SKM-1 treated with dmso at 0.1 percent for 144 hours (cell line): ENCODE measurements around the gene RTN4IP1.
"Not testable (repeated sequence)": the region's sequence is repeated elsewhere in the genome, so short reads cannot be mapped to it uniquely, and the experiment has no call there.

Experiments used
- DNase-seq: peaks from one replicate; lab custom pipeline; 2025; ENCODE audit not compliant: unreplicated experiment; lab: John Stamatoyannopoulos, UW

RTN4IP1 gene

GRCh38 chr6:106586815-106587415 lies 42.4 kb downstream of the RTN4IP1 start:
- no peak for DNase-seq

- DNase-seq, result no peak
Measured at GRCh38 chr6:106581468-106581867, 47.8 kb downstream of the RTN4IP1 start.

- no peak for DNase-seq
Measured at GRCh38 chr6:106579281-106579680, 50.0 kb downstream of the RTN4IP1 start.

GRCh38 chr6:106574741-106575458 lies 54.4 kb downstream of the RTN4IP1 start:
- no peak for DNase-seq

GRCh38 chr6:106572875-106573585 lies 56.3 kb downstream of the RTN4IP1 start:
- peak; percentile 34 for DNase-seq

- DNase-seq, result no peak
Measured at GRCh38 chr6:106572436-106572835, 56.9 kb downstream of the RTN4IP1 start.

- DNase-seq, result no peak
Measured at GRCh38 chr6:106569428-106569827, 59.9 kb downstream of the RTN4IP1 start.

- DNase-seq, result no peak
Measured at GRCh38 chr6:106568530-106568929, 60.8 kb downstream of the RTN4IP1 start.

- DNase-seq, result no peak
Measured at GRCh38 chr6:106564476-106564875, 64.8 kb downstream of the RTN4IP1 start.

GRCh38 chr6:106563614-106564013 lies 65.7 kb downstream of the RTN4IP1 start:
- no peak for DNase-seq

- DNase-seq, result no peak
Measured at GRCh38 chr6:106561686-106562405, 67.5 kb downstream of the RTN4IP1 start.

- no peak for DNase-seq
Measured at GRCh38 chr6:106560996-106561685, 68.2 kb downstream of the RTN4IP1 start.

- DNase-seq, result not testable (repeated sequence)
Measured at GRCh38 chr6:106559659-106560058, 69.6 kb downstream of the RTN4IP1 start.

- DNase-seq, result no peak
Measured at GRCh38 chr6:106558364-106558763, 70.9 kb downstream of the RTN4IP1 start.

GRCh38 chr6:106557837-106558236 lies 71.5 kb downstream of the RTN4IP1 start:
- no peak for DNase-seq

GRCh38 chr6:106556368-106556960 lies 72.8 kb downstream of the RTN4IP1 start:
- DNase-seq, result no peak

- no peak for DNase-seq
Measured at GRCh38 chr6:106555767-106556166, 73.5 kb downstream of the RTN4IP1 start.

- DNase-seq, result no peak
Measured at GRCh38 chr6:106553440-106553839, 75.9 kb downstream of the RTN4IP1 start.

- no peak for DNase-seq
Measured at GRCh38 chr6:106551155-106551554, 78.1 kb downstream of the RTN4IP1 start.

- DNase-seq, result no peak
Measured at GRCh38 chr6:106549521-106549920, 79.8 kb downstream of the RTN4IP1 start.
